H9 (cell line): Measurements from ENCODE around the gene LRRC37A3. TPM values are rescaled to one million over a fixed set of nuclear protein-coding genes. Genes with fewer than 3 reads are reported as not detected.

Source experiments
- DNase-seq: peaks from one replicate; pipeline ENCODE4 v3.0.0-alpha.2; 2017
- H2AFZ ChIP-seq: one replicate; pipeline ENCODE4 v1.6.1; 2013; ENCODE audit warnings: mild to moderate bottlenecking, low read length, control low read depth, moderate library complexity
- H2AK5ac ChIP-seq: 2 replicates; pipeline ENCODE4 v1.6.1; 2013; ENCODE audit warnings: low read length, control low read depth, mixed read lengths; ENCODE audit not compliant: insufficient read length
- H2BK120ac ChIP-seq: one replicate; pipeline ENCODE4 v1.6.1; 2013; ENCODE audit warnings: low read depth, mild to moderate bottlenecking, low read length, control low read depth, inconsistent platforms; ENCODE audit not compliant: poor library complexity, severe bottlenecking
- H2BK12ac ChIP-seq: 2 replicates; pipeline ENCODE4 v1.6.1; 2013; ENCODE audit warnings: low read length, control low read depth, mixed read lengths, low read depth; ENCODE audit not compliant: insufficient read length
- H2BK15ac ChIP-seq: 2 replicates; pipeline ENCODE4 v1.6.1; 2013; ENCODE audit warnings: low read depth, low read length, control low read depth
- H2BK20ac ChIP-seq: one replicate; pipeline ENCODE4 v1.6.1; 2013; ENCODE audit warnings: low read depth, mild to moderate bottlenecking, low read length, control low read depth, inconsistent platforms; ENCODE audit not compliant: poor library complexity, severe bottlenecking
- H2BK5ac ChIP-seq: 2 replicates; pipeline ENCODE4 v1.6.1; 2013; ENCODE audit warnings: low read length, control low read depth, mixed read lengths; ENCODE audit not compliant: insufficient read length
- H3K14ac ChIP-seq: 2 replicates; pipeline ENCODE4 v1.6.1; 2013; ENCODE audit warnings: low read length, control low read depth; ENCODE audit not compliant: insufficient read depth
- H3K18ac ChIP-seq: 2 replicates; pipeline ENCODE4 v1.6.1; 2013; ENCODE audit warnings: low read depth, mild to moderate bottlenecking, mixed read lengths, low read length, control low read depth; ENCODE audit not compliant: insufficient read length
- H3K23ac ChIP-seq: 2 replicates; pipeline ENCODE4 v1.6.1; 2013; ENCODE audit warnings: low read length, control low read depth, mixed read lengths, low read depth; ENCODE audit not compliant: insufficient read length
- H3K23me2 ChIP-seq: 2 replicates; pipeline ENCODE4 v1.6.1; 2013; ENCODE audit warnings: low read depth, mild to moderate bottlenecking, mixed read lengths, low read length, control low read depth; ENCODE audit not compliant: insufficient read length, poor library complexity, severe bottlenecking
- H3K27ac ChIP-seq: 2 replicates; pipeline ENCODE4 v1.5.1; 2013; ENCODE audit warnings: low read length, control low read depth, mixed read lengths, low read depth; ENCODE audit not compliant: insufficient read length
- H3K27me3 ChIP-seq: 2 replicates; pipeline ENCODE4 v1.6.1; 2013; ENCODE audit warnings: low read length, control low read depth, inconsistent platforms; ENCODE audit not compliant: insufficient read depth
- H3K4ac ChIP-seq: 2 replicates; pipeline ENCODE4 v1.6.1; 2013; ENCODE audit warnings: low read depth, mild to moderate bottlenecking, control low read depth, inconsistent platforms, low read length, moderate library complexity
- H3K4me1 ChIP-seq: 2 replicates; pipeline ENCODE4 v1.6.1; 2013; ENCODE audit warnings: low read length, control low read depth, inconsistent platforms; ENCODE audit not compliant: insufficient read depth
- H3K4me2 ChIP-seq: 2 replicates; pipeline ENCODE4 v1.6.1; 2013; ENCODE audit warnings: low read length, control low read depth, mixed read lengths; ENCODE audit not compliant: insufficient read length, insufficient read depth
- H3K56ac ChIP-seq: 2 replicates; pipeline ENCODE4 v1.6.1; 2013; ENCODE audit warnings: low read depth, mild to moderate bottlenecking, mixed read lengths, low read length, control low read depth; ENCODE audit not compliant: insufficient read length
- H3K79me1 ChIP-seq: 2 replicates; pipeline ENCODE4 v1.6.1; 2013; ENCODE audit warnings: low read depth, mild to moderate bottlenecking, moderate library complexity, low read length, control low read depth, inconsistent platforms; ENCODE audit not compliant: insufficient read depth, poor library complexity, severe bottlenecking
- H3K79me2 ChIP-seq: 2 replicates; pipeline ENCODE4 v1.6.1; 2013; ENCODE audit warnings: low read length, control low read depth, inconsistent platforms; ENCODE audit not compliant: insufficient read depth
- H3K9ac ChIP-seq: 2 replicates; pipeline ENCODE4 v1.6.1; 2013; ENCODE audit warnings: low read length, control low read depth, mixed read lengths; ENCODE audit not compliant: insufficient read length; ENCODE audit errors: extremely low read depth
- H3K9me3 ChIP-seq: one replicate; pipeline ENCODE4 v1.6.1; 2013; ENCODE audit warnings: low read depth, low read length, inconsistent platforms; ENCODE audit not compliant: control insufficient read depth
- H3T11ph ChIP-seq: one replicate; pipeline ENCODE4 v1.6.1; 2013; ENCODE audit warnings: mild to moderate bottlenecking, low read length, control low read depth, inconsistent platforms
- H4K20me1 ChIP-seq: one replicate; pipeline ENCODE4 v1.6.1; 2013; ENCODE audit not compliant: control insufficient read depth, insufficient read length, insufficient read depth
- H4K5ac ChIP-seq: 2 replicates; pipeline ENCODE4 v1.6.1; 2013; ENCODE audit warnings: low read depth, mild to moderate bottlenecking, mixed read lengths, low read length, control low read depth; ENCODE audit not compliant: insufficient read length
- H4K8ac ChIP-seq: replicated peaks from 2 replicates; pipeline ENCODE4 v1.6.1; 2013; ENCODE audit warnings: low read length, control low read depth, mixed read lengths, low read depth; ENCODE audit not compliant: insufficient read length
- H4K91ac ChIP-seq: 2 replicates; pipeline ENCODE4 v1.6.1; 2013; ENCODE audit warnings: low read depth, mild to moderate bottlenecking, moderate library complexity, mixed read lengths, low read length, control low read depth; ENCODE audit not compliant: insufficient read length
- H3K27ac Mint-ChIP-seq, 3 experiments: 2 replicates in 2 of 3; 3 replicates in 1 of 3; pipeline ENCODE4 v1.8.0; 2020 to 2021; ENCODE audit warnings: mixed read lengths in 3 of 3, mild to moderate bottlenecking in 1 of 3, moderate library complexity in 1 of 3
- H3K27me3 Mint-ChIP-seq: 2 replicates; pipeline ENCODE4 v1.8.0; 2021; ENCODE audit warnings: low read depth, mild to moderate bottlenecking, moderate library complexity, mixed read lengths
- H3K36me3 Mint-ChIP-seq, 3 experiments: 2 replicates in 2 of 3; 3 replicates in 1 of 3; pipeline ENCODE4 v1.8.0; 2020 to 2021; ENCODE audit warnings: low read depth in 3 of 3, mixed read lengths in 3 of 3; ENCODE audit not compliant: insufficient read depth in 1 of 3
- H3K4me1 Mint-ChIP-seq, 2 experiments: 2 replicates each; pipeline ENCODE4 v1.8.0; 2020; ENCODE audit warnings: mixed read lengths in 2 of 2
- H3K4me3 Mint-ChIP-seq, 2 experiments: 2 replicates in 1 of 2; 3 replicates in 1 of 2; pipeline ENCODE4 v1.8.0; 2020 to 2021; ENCODE audit warnings: mild to moderate bottlenecking in 2 of 2, mixed read lengths in 2 of 2, moderate library complexity in 1 of 2
- H3K9me3 Mint-ChIP-seq, 2 experiments: 2 replicates in 1 of 2; 3 replicates in 1 of 2; pipeline ENCODE4 v1.8.0; 2020; ENCODE audit warnings: mild to moderate bottlenecking in 2 of 2, mixed read lengths in 2 of 2, moderate library complexity in 1 of 2
- WGBS: extraction: QIAGEN DNeasy Blood & Tissue Kit; methylation state at CpG from one replicate; pipeline ENCODE4 v1.1.7; 2013; ENCODE audit warnings: missing lambda C conversion rate, low lambda C conversion rate, mixed read lengths; ENCODE audit not compliant: insufficient read length; ENCODE audit errors: extremely low coverage; 5-methylcytosine and 5-hydroxymethylcytosine counted together
- total RNA-seq: library from RNA; stranded (reverse); gene quantifications from 2 replicates; pipeline ENCODE4 v1.2.1, GENCODE V29; 2021
- TF ChIP-seq, protein P1 (sequence below): fragments of 200-600 bp; sonication (generic); conservative IDR thresholded peaks from 3 replicates; pipeline ENCODE4 v1.8.0; 2021; ENCODE audit warnings: antibody characterized with exemption, mild to moderate bottlenecking

Gene LRRC37A3
- total RNA-seq, 1 experiment from 2014 or later: 5.4 TPM

DNA sequence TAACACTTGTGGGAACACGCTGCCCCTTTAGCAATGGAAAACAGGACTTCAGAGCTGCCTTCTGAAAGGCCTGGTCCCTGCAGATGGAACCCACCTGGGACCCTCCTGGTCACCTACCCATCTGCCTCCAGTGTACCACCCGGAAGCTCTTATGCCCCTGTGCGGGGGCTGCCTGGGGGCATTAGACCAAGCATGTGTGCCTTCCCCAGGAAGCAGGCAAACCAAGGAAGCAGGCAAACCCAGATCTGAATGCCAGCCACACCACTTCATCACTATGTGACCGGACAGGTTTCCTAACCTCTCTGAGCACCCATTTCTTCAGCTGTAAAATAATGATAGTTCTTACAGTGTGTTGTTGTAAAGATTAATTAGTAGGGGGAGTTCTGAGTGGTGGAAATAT, 20.8 kb upstream of the LRRC37A3 start:
- no peak overlapping the region for H3K4me3 Mint-ChIP-seq
- Histone ChIP-seq H3K79me1 (no peaks in the 10 kb centered on the region), H2AFZ (no peak overlapping the region), H3K23me2 (no peaks in the 10 kb centered on the region), H2BK5ac (no peak overlapping the region), H4K20me1 (no peaks in the 10 kb centered on the region), H3K18ac (no peak overlapping the region), H2BK15ac (no peak overlapping the region), H3K27ac (no peak overlapping the region), H3K4me1 (no peaks in the 10 kb centered on the region), H2AK5ac (no peak overlapping the region), H3K23ac (no peak overlapping the region), H4K8ac (no peak overlapping the region), H3K56ac (no peak overlapping the region), H3T11ph (no peak overlapping the region), H3K79me2 (no peaks in the 10 kb centered on the region), H3K4ac (no peak overlapping the region), H4K91ac (no peak overlapping the region), H2BK12ac (no peak overlapping the region), H3K4me2 (no peak overlapping the region), H2BK120ac (no peak overlapping the region), H4K5ac (no peak overlapping the region), H3K14ac (no peak overlapping the region), H2BK20ac (no peak overlapping the region), H3K9me3 (no peaks in the 10 kb centered on the region), H3K27me3 (no peaks in the 10 kb centered on the region), H3K9ac (no peak overlapping the region)
- H3K27ac Mint-ChIP-seq: no peak overlapping the region
- no peaks in the 10 kb centered on the region for H3K9me3 Mint-ChIP-seq
- TF ChIP-seq, protein P1, sequence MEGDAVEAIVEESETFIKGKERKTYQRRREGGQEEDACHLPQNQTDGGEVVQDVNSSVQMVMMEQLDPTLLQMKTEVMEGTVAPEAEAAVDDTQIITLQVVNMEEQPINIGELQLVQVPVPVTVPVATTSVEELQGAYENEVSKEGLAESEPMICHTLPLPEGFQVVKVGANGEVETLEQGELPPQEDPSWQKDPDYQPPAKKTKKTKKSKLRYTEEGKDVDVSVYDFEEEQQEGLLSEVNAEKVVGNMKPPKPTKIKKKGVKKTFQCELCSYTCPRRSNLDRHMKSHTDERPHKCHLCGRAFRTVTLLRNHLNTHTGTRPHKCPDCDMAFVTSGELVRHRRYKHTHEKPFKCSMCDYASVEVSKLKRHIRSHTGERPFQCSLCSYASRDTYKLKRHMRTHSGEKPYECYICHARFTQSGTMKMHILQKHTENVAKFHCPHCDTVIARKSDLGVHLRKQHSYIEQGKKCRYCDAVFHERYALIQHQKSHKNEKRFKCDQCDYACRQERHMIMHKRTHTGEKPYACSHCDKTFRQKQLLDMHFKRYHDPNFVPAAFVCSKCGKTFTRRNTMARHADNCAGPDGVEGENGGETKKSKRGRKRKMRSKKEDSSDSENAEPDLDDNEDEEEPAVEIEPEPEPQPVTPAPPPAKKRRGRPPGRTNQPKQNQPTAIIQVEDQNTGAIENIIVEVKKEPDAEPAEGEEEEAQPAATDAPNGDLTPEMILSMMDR: no peak
- no CpG with 5 or more reads among the region's 4 CpGs for WGBS
- no peaks in the 10 kb centered on the region for H3K36me3 Mint-ChIP-seq
- H3K4me1 Mint-ChIP-seq: peaks cover 2 to 7% of the 10 kb centered on the region in 2 experiments; a peak in 2 of 4 replicates
- no peaks in the 10 kb centered on the region for H3K27me3 Mint-ChIP-seq
- DNase-seq: no peak
